GM11168 (cell line): Measurements from ENCODE around the gene LRRC45.

ENCODE experiments used
- in situ Hi-C: fragments of 300-500 bp; cut with MboI; formaldehyde crosslinking; loops from one replicate; pipeline ENCODE4 v1.12.0; 2022; ENCODE audit warnings: low sequenced_read_pairs; ENCODE audit not compliant: unreplicated experiment

The LRRC45 gene

GRCh38 chr17:82047914-82048570 is 24.9 kb downstream of the LRRC45 start:
- in situ Hi-C loops = no loop called here

DNA sequence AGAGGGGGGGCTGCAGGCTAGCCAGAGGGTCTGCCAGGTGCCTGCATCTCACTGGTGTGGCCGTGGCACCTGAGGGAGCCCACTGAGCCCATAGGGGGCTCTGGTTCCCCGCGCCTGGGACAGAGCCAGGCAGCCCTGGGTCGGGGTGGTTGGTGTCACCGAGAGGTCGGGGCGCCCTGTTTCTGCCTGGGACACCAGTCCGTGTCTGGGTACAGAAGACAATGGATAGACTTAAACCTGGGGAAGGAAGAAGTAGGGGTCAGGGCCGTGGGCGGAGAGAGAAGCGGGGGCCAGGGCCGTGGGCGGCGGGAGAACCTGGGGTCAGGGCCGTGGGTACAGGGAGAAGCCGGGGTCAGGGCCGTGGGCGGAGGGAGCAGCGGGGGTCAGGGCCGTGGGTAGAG is 25.5 kb downstream of the LRRC45 start:
- in situ Hi-C loops = no loop called here

- in situ Hi-C loops = no loop called here
These were observed 26.0 kb downstream of the LRRC45 start for GRCh38 chr17:82049106-82049505.

- in situ Hi-C loops = no loop called here
These were observed 26.4 kb downstream of the LRRC45 start for GRCh38 chr17:82049521-82049971.

- in situ Hi-C loops = no loop called here
These were observed 27.2 kb downstream of the LRRC45 start for GRCh38 chr17:82050152-82050760.

DNA sequence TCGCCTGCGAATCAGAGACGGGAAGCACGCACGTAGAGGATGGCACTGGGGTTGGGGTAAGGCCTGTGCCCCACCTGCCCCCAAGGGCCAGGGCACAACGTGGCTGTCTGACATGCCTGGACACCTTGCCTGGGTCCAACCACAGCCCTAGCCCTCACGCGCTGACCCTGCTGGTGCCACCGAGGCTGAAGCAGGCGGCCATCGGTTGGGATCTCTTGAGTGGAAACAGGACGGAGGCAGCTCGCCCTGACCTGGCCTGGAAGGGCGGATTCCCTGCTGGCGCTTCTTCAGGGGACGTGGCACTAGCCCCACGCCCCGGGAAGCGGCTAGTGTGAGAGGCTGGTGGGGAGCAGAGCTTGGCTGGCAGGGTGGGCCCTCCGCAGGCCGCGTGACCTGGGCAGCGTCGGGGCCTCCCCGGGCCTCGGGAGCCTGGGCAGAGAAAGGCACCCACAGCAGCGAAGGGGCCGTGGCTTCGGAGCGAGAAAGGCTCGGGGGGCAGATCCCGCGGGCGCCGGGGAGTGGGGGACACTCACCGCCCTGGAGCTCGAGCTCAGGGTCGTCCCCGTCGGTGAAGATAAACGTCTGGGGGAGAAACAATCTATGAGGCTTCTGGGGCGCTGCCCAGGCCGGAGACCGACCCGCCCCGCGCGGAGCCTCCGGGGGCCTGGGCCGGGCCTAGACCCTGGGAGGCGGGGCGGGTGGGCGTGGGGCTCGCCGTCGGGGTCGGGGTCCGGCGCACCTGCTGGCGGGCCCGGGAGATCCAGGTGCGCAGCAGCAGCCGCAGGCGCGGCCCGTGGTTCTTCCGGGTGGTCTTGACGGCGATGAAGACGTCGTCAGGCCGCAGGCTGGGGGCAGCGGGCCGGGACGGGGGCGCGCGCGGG is 27.9 kb downstream of the LRRC45 start:
- in situ Hi-C loops = no loop called here

DNA sequence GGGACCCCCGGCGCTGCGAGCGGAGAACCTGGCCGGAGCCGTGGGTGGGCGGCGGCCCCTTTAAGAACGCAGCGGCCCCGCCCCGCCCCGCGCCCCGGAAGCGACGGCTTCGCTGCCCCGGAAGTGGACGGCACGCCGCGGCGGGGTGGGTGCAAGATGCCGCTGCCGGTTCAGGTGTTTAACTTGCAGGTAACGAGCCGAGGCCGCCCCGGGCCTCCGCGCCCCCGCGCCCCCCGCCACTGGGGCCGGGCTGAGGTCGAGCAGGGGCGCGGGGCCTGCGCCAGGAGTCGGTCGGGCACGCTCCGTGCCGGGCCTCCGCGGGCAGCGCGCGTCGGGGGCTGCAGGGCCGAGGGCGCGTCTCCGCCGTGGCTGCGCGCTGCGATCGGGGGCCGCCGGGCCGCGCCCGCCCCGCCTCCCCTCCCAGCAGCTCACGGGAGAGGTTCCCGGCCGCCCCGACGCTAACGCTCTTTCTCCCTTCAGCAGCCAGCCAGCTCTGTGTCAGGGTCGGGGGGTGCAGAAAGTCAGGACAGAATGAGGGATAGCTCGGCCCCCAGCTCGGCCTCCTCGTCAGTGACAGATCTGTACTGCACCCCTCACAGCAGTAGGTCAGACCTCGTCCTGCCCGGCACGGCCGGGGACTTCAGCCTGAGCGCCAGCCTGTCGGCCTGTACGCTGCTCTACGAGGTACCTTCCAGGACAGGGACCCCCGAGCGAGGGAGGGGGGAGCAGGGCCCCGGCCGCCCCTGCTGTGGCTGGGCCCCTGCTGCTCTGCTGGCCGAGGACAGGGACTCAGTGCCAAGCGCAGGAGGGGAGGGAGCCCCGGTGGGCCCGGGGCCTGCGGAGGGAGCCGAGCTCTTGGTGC is 28.9 kb downstream of the LRRC45 start, which contains the start of the genes GPS1 and RFNG:
Gene GPS1, plus strand, starts transcription at position 123 of the 862 bp plus-strand sequence. Its CDS starts 34 bp downstream, at position 157.
Gene RFNG, minus strand, starts transcription at position 36 of the 862 bp plus-strand sequence. CDS start 45 bp downstream, outside the sequence.
- in situ Hi-C loops = no loop called here

- in situ Hi-C loops = no loop called here
These were observed 29.5 kb downstream of the LRRC45 start for GRCh38 chr17:82052638-82053059.

GRCh38 chr17:82053130-82053529 is 30.0 kb downstream of the LRRC45 start:
- in situ Hi-C loops = no loop called here

DNA sequence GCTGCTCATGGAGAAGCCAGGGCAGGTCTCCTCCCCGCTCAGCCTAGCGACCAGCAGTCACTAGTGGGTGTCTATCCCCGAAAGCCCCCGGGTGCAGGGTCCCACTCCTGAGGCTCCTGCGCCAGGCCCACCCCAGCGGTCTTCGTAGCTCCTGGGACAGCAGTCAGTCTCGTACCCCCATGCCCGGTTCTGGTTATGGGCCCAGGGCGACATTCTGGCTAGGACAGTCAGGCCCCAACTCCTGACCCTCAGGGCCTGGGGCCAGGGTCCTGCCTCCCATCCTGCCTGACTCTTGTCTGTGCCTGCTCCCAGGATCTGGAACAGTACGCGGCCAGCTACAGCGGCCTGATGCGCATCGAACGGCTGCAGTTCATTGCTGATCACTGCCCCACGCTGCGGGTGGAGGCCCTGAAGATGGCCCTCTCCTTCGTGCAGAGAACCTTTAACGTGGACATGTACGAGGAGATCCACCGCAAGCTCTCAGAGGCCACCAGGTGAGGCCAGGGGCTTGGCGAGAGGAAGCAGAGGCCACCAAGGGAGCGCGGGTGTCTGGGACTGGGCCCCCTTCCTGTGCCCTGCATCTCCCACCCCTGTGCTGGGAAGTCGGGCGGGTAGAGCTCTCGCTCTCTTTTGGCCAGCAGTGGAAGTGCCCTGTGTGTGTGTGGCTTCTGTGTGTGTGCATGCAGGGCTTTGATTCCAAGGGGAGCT is 30.6 kb downstream of the LRRC45 start:
- in situ Hi-C loops = no loop called here

GRCh38 chr17:82054351-82055022 is 31.4 kb downstream of the LRRC45 start:
- in situ Hi-C loops = no loop called here

- in situ Hi-C loops = no loop called here
These were observed 32.2 kb downstream of the LRRC45 start for GRCh38 chr17:82055023-82055964.

DNA sequence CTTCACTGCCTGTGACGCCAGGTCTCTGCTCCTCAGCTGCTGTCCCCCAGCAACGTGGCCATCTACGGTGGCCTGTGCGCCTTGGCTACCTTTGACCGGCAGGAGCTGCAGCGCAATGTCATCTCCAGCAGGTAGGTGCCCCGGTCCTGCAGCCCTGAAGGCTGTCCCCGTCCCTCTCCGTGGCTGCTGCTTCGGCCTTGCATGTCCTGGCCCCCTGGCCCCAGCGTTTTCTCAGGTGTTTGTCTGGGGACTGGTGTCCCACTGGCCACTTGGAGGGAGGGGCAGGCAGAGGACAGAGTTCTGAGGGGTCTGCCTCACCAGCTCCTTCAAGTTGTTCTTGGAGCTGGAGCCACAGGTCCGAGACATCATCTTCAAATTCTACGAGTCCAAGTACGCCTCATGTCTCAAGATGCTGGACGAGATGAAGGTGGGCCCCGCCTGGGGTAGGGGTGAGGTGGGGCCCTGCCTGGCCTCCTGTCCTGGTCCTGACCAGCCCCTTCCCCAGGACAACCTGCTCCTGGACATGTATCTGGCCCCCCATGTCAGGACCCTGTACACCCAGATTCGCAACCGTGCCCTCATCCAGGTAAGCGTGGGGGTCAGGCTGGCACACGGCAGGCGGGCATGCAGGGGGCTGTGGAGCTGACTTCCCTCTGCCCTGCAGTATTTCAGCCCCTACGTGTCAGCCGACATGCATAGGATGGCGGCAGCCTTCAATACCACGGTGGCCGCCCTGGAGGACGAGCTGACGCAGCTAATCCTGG is 33.0 kb downstream of the LRRC45 start:
- in situ Hi-C loops = no loop called here

DNA sequence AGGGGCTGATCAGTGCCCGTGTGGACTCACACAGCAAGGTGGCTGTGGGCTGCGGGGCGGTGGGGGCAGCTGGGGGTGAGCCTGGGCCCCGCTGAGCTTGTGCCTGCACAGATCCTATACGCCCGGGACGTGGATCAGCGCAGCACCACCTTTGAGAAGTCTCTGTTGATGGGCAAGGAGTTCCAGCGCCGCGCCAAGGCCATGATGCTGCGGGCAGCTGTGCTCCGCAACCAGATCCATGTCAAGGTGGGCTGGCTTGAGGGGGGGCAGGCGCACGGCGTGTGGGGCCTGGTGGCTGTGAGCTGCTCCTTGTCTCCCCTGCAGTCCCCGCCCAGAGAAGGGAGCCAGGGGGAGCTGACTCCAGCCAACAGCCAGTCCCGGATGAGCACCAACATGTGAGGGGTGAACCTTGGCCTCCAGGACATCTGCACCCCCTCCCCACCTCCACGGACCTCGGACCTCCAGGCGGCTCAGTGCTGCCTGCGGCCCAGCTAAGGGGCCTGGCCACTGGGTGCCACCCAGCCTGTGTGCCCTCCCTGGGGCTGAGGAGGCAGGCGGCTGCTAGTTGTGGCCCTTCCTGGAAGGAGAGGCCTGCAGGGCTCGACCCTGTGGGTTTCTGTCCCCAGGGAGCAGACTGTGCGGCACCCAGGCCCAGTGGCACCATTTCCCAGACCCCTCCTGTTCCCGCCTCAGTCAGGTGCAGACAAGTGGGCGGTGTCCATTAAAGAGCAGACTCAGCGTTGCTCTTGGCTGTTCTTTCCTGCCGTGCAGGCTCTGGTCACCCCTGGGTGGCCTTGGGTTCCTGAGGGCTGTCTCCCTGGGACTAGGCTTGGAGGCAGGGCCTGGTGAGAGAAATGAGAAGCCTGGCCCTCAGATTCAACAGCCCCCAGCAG is 33.9 kb downstream of the LRRC45 start:
- in situ Hi-C loops = no loop called here

GRCh38 chr17:82058230-82058854 is 35.2 kb downstream of the LRRC45 start:
- in situ Hi-C loops = no loop called here

- in situ Hi-C loops = no loop called here
These were observed 35.7 kb downstream of the LRRC45 start for GRCh38 chr17:82058855-82059249.
